ENCODE data around the gene MBD5.

DNA sequence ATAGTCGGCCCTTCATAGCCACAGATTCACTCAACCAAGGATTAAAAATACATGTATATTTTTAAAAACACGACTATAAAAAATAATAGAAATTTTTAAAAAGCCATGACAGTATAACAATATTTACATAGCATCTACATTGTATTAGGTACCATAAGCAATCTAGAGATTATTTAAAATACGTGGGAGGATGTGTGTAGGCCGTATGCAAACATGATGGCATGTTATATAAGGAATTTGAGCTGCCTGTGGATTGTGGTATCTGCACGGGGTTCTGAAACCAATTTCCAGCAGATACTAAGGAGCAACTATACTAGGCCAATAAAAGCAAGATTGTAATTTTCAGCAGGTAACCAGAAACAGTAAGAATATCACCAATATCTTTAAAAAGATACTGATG, 6.3 kb upstream of the MBD5 start:
- TF ChIP-seq, protein P1, sequence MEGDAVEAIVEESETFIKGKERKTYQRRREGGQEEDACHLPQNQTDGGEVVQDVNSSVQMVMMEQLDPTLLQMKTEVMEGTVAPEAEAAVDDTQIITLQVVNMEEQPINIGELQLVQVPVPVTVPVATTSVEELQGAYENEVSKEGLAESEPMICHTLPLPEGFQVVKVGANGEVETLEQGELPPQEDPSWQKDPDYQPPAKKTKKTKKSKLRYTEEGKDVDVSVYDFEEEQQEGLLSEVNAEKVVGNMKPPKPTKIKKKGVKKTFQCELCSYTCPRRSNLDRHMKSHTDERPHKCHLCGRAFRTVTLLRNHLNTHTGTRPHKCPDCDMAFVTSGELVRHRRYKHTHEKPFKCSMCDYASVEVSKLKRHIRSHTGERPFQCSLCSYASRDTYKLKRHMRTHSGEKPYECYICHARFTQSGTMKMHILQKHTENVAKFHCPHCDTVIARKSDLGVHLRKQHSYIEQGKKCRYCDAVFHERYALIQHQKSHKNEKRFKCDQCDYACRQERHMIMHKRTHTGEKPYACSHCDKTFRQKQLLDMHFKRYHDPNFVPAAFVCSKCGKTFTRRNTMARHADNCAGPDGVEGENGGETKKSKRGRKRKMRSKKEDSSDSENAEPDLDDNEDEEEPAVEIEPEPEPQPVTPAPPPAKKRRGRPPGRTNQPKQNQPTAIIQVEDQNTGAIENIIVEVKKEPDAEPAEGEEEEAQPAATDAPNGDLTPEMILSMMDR (IDR thresholded peaks at IDR 0.05), result no peak
- no peak for TF ChIP-seq ZFX (IDR thresholded peaks at IDR 0.05; ENCODE audit: borderline replicate concordance)
